ACC112 (cell line): ENCODE results near the gene PARD3B.

Experiments
- H2AFZ ChIP-seq: fragments of 200-600 bp; sonication (generic); one replicate; pipeline ENCODE4 v1.6.0; 2017; ENCODE audit warnings: antibody characterized with exemption, low read length; ENCODE audit not compliant: unreplicated experiment
- H3K27ac ChIP-seq: fragments of 200-600 bp; sonication (generic); 2 replicates; pipeline ENCODE4 v1.5.1; 2014; ENCODE audit warnings: low read depth, mild to moderate bottlenecking, antibody characterized with exemption, low read length, moderate library complexity
- H3K27me3 ChIP-seq: fragments of 200-600 bp; sonication (generic); 2 replicates; pipeline ENCODE4 v1.6.1; 2014; ENCODE audit warnings: mild to moderate bottlenecking, antibody characterized with exemption, low read length, moderate library complexity, mixed read lengths; ENCODE audit not compliant: insufficient read depth
- H3K36me3 ChIP-seq: fragments of 200-600 bp; sonication (generic); 2 replicates; pipeline ENCODE4 v1.6.1; 2016; ENCODE audit warnings: mild to moderate bottlenecking, antibody characterized with exemption, low read length, moderate library complexity, mixed read lengths; ENCODE audit not compliant: insufficient read depth
- H3K4me1 ChIP-seq: fragments of 200-600 bp; sonication (generic); one replicate; pipeline ENCODE4 v1.6.1; 2016; ENCODE audit warnings: low read length, mixed read lengths; ENCODE audit not compliant: insufficient read depth, unreplicated experiment, control insufficient read depth
- H3K4me3 ChIP-seq: fragments of 200-600 bp; sonication (generic); 2 replicates; pipeline ENCODE4 v1.5.1; 2014; ENCODE audit warnings: mild to moderate bottlenecking, low read depth, low read length
- H3K79me2 ChIP-seq: fragments of 200-600 bp; sonication (generic); one replicate; pipeline ENCODE4 v1.6.0; 2016; ENCODE audit warnings: low read length; ENCODE audit not compliant: control insufficient read depth, unreplicated experiment, insufficient read depth

Gene PARD3B

GRCh38 chr2:204544961-204545860, at the start of gene PARD3B:
Gene PARD3B, plus strand, starts transcription at chr2:204545475. Its CDS starts 525 bp downstream, at chr2:204546000.
- Histone ChIP-seq H3K27ac (no peak within 1 kb of the TSS), H3K36me3 (no peaks in the 10 kb centered on the region), H3K4me1 (peaks cover 25% of the 10 kb centered on the region), H2AFZ (peak within 1 kb of the TSS; percentile 61), H3K79me2 (peaks cover 9% of the 10 kb centered on the region), H3K27me3 (no peaks in the 10 kb centered on the region), H3K4me3 (peak within 1 kb of the TSS; percentile 90)

- H3K36me3 ChIP-seq: no peaks in the 10 kb centered on the region
- no peak overlapping the region for H3K27ac ChIP-seq
- H2AFZ ChIP-seq: no peak overlapping the region
- H3K27me3 ChIP-seq: no peaks in the 10 kb centered on the region
- no peak overlapping the region for H3K4me3 ChIP-seq
- H3K4me1 ChIP-seq: no peaks in the 10 kb centered on the region
- H3K79me2 ChIP-seq: no peaks in the 10 kb centered on the region
These were observed 48.5 kb upstream of the PARD3B start for GRCh38 chr2:204496779-204497178.

GRCh38 chr2:204497855-204498254, 47.4 kb upstream of the PARD3B start:
- H2AFZ ChIP-seq: no peak overlapping the region
- no peak overlapping the region for H3K4me3 ChIP-seq
- no peaks in the 10 kb centered on the region for H3K4me1 ChIP-seq

GRCh38 chr2:204498291-204498690, 47.0 kb upstream of the PARD3B start:
- Histone ChIP-seq H3K4me1 (no peaks in the 10 kb centered on the region), H3K27me3 (no peaks in the 10 kb centered on the region), H3K27ac (no peak overlapping the region), H3K36me3 (no peaks in the 10 kb centered on the region), H3K79me2 (no peaks in the 10 kb centered on the region), H2AFZ (no peak overlapping the region), H3K4me3 (no peak overlapping the region)

More at GRCh38 chr2:204497855-204498254, 47.4 kb upstream of the PARD3B start:
- Histone ChIP-seq H3K27ac (no peak overlapping the region), H3K79me2 (no peaks in the 10 kb centered on the region), H3K36me3 (no peaks in the 10 kb centered on the region), H3K27me3 (no peaks in the 10 kb centered on the region)

GRCh38 chr2:204503869-204504268, 41.4 kb upstream of the PARD3B start:
- no peaks in the 10 kb centered on the region for H3K79me2 ChIP-seq
- no peak overlapping the region for H3K4me3 ChIP-seq
- H3K4me1 ChIP-seq: peaks cover 10% of the 10 kb centered on the region
- H3K36me3 ChIP-seq: no peaks in the 10 kb centered on the region
- H3K27ac ChIP-seq: no peak overlapping the region
- no peak overlapping the region for H2AFZ ChIP-seq
- H3K27me3 ChIP-seq: no peaks in the 10 kb centered on the region

GRCh38 chr2:204504594-204504993, 40.7 kb upstream of the PARD3B start:
- Histone ChIP-seq H3K4me3 (no peak overlapping the region), H3K4me1 (peaks cover 10% of the 10 kb centered on the region), H3K27ac (no peak overlapping the region), H3K36me3 (no peaks in the 10 kb centered on the region), H3K27me3 (no peaks in the 10 kb centered on the region), H2AFZ (no peak overlapping the region), H3K79me2 (no peaks in the 10 kb centered on the region)

GRCh38 chr2:204505488-204505887, 39.8 kb upstream of the PARD3B start:
- no peak overlapping the region for H3K4me3 ChIP-seq
- no peak overlapping the region for H2AFZ ChIP-seq
- peaks cover 10% of the 10 kb centered on the region for H3K4me1 ChIP-seq
- H3K36me3 ChIP-seq: no peaks in the 10 kb centered on the region
- no peak overlapping the region; the same call in 1 of the 2 replicates for H3K27ac ChIP-seq
- no peaks in the 10 kb centered on the region for H3K79me2 ChIP-seq
- no peaks in the 10 kb centered on the region for H3K27me3 ChIP-seq

- no peak overlapping the region for H3K4me3 ChIP-seq
- H3K4me1 ChIP-seq: peaks cover 10% of the 10 kb centered on the region
- H3K27ac ChIP-seq: no peak overlapping the region; the same call in 1 of the 2 replicates
- no peaks in the 10 kb centered on the region for H3K27me3 ChIP-seq
- no peaks in the 10 kb centered on the region for H3K36me3 ChIP-seq
- no peaks in the 10 kb centered on the region for H3K79me2 ChIP-seq
- H2AFZ ChIP-seq: peak overlapping the region; percentile 36
These were observed 39.3 kb upstream of the PARD3B start for GRCh38 chr2:204505946-204506345.

GRCh38 chr2:204507636-204508035, 37.6 kb upstream of the PARD3B start:
- Histone ChIP-seq H2AFZ (no peak overlapping the region), H3K27ac (no peak overlapping the region), H3K36me3 (no peaks in the 10 kb centered on the region), H3K27me3 (no peaks in the 10 kb centered on the region), H3K4me1 (peaks cover 10% of the 10 kb centered on the region), H3K4me3 (no peak overlapping the region), H3K79me2 (no peaks in the 10 kb centered on the region)

- H2AFZ ChIP-seq: no peak overlapping the region
- peaks cover 6% of the 10 kb centered on the region for H3K4me1 ChIP-seq
- no peak overlapping the region for H3K27ac ChIP-seq
- no peaks in the 10 kb centered on the region for H3K27me3 ChIP-seq
- no peaks in the 10 kb centered on the region for H3K36me3 ChIP-seq
- H3K4me3 ChIP-seq: no peak overlapping the region
- no peaks in the 10 kb centered on the region for H3K79me2 ChIP-seq
These were observed 34.4 kb upstream of the PARD3B start for GRCh38 chr2:204510709-204511420.
